ENCODE results near the gene PLPPR1. TPM values are rescaled to one million over a fixed set of nuclear protein-coding genes. Genes with fewer than 3 reads are reported as not detected.

PLPPR1 gene
- total RNA-seq, 1 experiment from 2014 or later: not detected

GRCh38 chr9:101068696-101069095, 40.2 kb downstream of the PLPPR1 start:
- H4K20me1 ChIP-seq (ENCODE audit: insufficient read depth): no peaks in the 10 kb centered on the region
- RAD21 ChIA-PET (ENCODE audit: low non-redundant PET in 1 of 2, low total read pairs in 2 of 2, uncharacterized antibody in 2 of 2, unreplicated experiment in 2 of 2): no interaction called here
- no peak for TF ChIP-seq SRF (IDR thresholded peaks at IDR 0.05; ENCODE audit: low read depth)
- TF ChIP-seq EZH2 (IDR thresholded peaks at IDR 0.05): no peak
- no peak for TF ChIP-seq ELF1 (IDR thresholded peaks at IDR 0.05; ENCODE audit: borderline replicate concordance, low read depth)
- no peak for TF ChIP-seq POLR2A (IDR thresholded peaks at IDR 0.05; ENCODE audit: borderline replicate concordance, extremely low read depth, insufficient read depth, insufficient read length)
- TF ChIP-seq REST (IDR thresholded peaks at IDR 0.05; ENCODE audit: low read depth): no peak
- TF ChIP-seq SIN3A (IDR thresholded peaks at IDR 0.05; ENCODE audit: low read depth): no peak
- TF ChIP-seq MAX (IDR thresholded peaks at IDR 0.05): no peak
- no peak for TF ChIP-seq ZNF274 (IDR thresholded peaks at IDR 0.05; ENCODE audit: low read depth, low read length)
- TF ChIP-seq TCF7L2 (IDR thresholded peaks at IDR 0.05; ENCODE audit: borderline replicate concordance, extremely low read depth, insufficient read depth, insufficient read length): no peak
- TF ChIP-seq ATF3 (IDR thresholded peaks at IDR 0.05): no peak
- no peak for TF ChIP-seq CTCF (IDR thresholded peaks at IDR 0.05 in 2 of 3, conservative IDR thresholded peaks at IDR 0.05 in 1 of 3; ENCODE audit: borderline replicate concordance in 1 of 3, insufficient read depth in 1 of 3, low read depth in 2 of 3, low read length in 2 of 3)
- no peak for TF ChIP-seq POLR2AphosphoS5 (IDR thresholded peaks at IDR 0.05; ENCODE audit: low read depth, low read length)

More at GRCh38 chr9:101068696-101069095, 40.2 kb downstream of the PLPPR1 start:
- Histone ChIP-seq H3K9ac (ENCODE audit: low read length) (no peak overlapping the region), H3K4me3 (replicated peaks in 1 of 2; ENCODE audit: low read depth in 1 of 2, low read length in 2 of 2) (no peak overlapping the region), H3K9me2 (ENCODE audit: insufficient read depth) (no peaks in the 10 kb centered on the region), H3K36me3 (ENCODE audit: control insufficient read depth in 1 of 2, insufficient read depth in 2 of 2, low read length in 2 of 2) (no peaks in the 10 kb centered on the region), H3K4me1 (ENCODE audit: control insufficient read depth in 1 of 2, insufficient read depth in 2 of 2, low read length in 2 of 2) (no peaks in the 10 kb centered on the region), H3K79me2 (ENCODE audit: insufficient read depth, low read length) (no peaks in the 10 kb centered on the region), H3K9me3 (ENCODE audit: control insufficient read depth in 1 of 2, insufficient read depth in 1 of 2, low read depth in 1 of 2, low read length in 2 of 2) (no peaks in the 10 kb centered on the region), H3K4me2 (ENCODE audit: low read length) (no peak overlapping the region), H3K27ac (ENCODE audit: low read depth, low read length) (no peak overlapping the region), H2AFZ (ENCODE audit: low read depth, low read length, poor library complexity, severe bottlenecking) (no peak overlapping the region), H3K27me3 (ENCODE audit: insufficient read depth, low read length) (peaks cover 40% of the 10 kb centered on the region; the same call in 1 of the 2 replicates)
- POLR2A ChIA-PET: no interaction called here
- CTCF ChIA-PET: no interaction called here
- ATAC-seq (no peak), DNase-seq (ENCODE audit: low read depth, low spot score) (no peak)
- intact Hi-C loops (cut with micrococcal nuclease): no loop called here
- BruUV-seq (replicated peaks): no TSS peak
